Measurements from ENCODE around the gene NCAPD3. TPM values are rescaled to one million over a fixed set of nuclear protein-coding genes. Genes with fewer than 3 reads are reported as not detected.

The NCAPD3 gene
- total and polyA plus RNA-seq, 4 donors, result 14.1 to 35.4 (median 24.2) TPM

DNA sequence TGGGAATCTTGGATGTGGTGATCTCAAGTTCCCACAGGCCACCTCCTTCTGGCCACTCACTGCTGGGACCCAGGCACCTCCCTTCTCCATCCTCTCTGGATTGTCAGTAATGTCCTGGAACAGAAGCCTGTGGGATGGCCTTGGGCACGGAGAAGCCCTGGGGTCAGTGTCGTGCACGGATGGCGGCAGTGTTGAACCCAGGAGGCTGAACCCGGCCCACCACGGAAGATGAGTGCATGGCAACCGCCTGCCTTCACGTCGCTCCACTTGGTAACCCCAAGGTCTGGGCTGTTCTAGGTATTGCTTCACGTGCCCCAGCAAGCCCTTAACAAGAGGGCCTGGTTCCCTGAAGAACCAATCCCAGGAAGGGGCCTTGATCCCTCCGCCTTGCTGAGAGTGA is 22.3 kb upstream of the NCAPD3 start:
- Histone ChIP-seq H3K36me3 (ENCODE audit: control insufficient read depth in 4 of 4, insufficient read depth in 3 of 4, low read depth in 1 of 4, low read length in 3 of 4) (peaks cover 3 to 70% (median 47%) of the 10 kb centered on the region in 4 donors), H3K4me1 (ENCODE audit: control insufficient read depth in 4 of 4, insufficient read depth in 4 of 4, low read length in 3 of 4) (peaks cover 4 to 12% (median 11%) of the 10 kb centered on the region in 4 donors), H3K4me3 (ENCODE audit: low read depth in 1 of 3, low read length in 3 of 3) (no peak overlapping the region), H3K27ac (ENCODE audit: low read depth in 1 of 2, low read length in 2 of 2) (no peak overlapping the region), H3K9me3 (ENCODE audit: control insufficient read depth in 4 of 4, low read length in 3 of 4) (no peaks in the 10 kb centered on the region), H3K9ac (ENCODE audit: low read depth in 1 of 2, low read length in 2 of 2) (no peak overlapping the region), H3K27me3 (ENCODE audit: control insufficient read depth in 4 of 4, insufficient read depth in 4 of 4, low read length in 3 of 4) (no peaks in the 10 kb centered on the region)
- no peak for TF ChIP-seq GABPA (IDR thresholded peaks at IDR 0.05 in 1 of 2, conservative IDR thresholded peaks at IDR 0.05 in 1 of 2)
- no peak for TF ChIP-seq RAD21 (IDR thresholded peaks at IDR 0.05)
- TF ChIP-seq, protein P1, sequence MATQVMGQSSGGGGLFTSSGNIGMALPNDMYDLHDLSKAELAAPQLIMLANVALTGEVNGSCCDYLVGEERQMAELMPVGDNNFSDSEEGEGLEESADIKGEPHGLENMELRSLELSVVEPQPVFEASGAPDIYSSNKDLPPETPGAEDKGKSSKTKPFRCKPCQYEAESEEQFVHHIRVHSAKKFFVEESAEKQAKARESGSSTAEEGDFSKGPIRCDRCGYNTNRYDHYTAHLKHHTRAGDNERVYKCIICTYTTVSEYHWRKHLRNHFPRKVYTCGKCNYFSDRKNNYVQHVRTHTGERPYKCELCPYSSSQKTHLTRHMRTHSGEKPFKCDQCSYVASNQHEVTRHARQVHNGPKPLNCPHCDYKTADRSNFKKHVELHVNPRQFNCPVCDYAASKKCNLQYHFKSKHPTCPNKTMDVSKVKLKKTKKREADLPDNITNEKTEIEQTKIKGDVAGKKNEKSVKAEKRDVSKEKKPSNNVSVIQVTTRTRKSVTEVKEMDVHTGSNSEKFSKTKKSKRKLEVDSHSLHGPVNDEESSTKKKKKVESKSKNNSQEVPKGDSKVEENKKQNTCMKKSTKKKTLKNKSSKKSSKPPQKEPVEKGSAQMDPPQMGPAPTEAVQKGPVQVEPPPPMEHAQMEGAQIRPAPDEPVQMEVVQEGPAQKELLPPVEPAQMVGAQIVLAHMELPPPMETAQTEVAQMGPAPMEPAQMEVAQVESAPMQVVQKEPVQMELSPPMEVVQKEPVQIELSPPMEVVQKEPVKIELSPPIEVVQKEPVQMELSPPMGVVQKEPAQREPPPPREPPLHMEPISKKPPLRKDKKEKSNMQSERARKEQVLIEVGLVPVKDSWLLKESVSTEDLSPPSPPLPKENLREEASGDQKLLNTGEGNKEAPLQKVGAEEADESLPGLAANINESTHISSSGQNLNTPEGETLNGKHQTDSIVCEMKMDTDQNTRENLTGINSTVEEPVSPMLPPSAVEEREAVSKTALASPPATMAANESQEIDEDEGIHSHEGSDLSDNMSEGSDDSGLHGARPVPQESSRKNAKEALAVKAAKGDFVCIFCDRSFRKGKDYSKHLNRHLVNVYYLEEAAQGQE (IDR thresholded peaks at IDR 0.05), result no peak
- no peak for TF ChIP-seq FOXA2 (IDR thresholded peaks at IDR 0.05)
- TF ChIP-seq, protein P2, sequence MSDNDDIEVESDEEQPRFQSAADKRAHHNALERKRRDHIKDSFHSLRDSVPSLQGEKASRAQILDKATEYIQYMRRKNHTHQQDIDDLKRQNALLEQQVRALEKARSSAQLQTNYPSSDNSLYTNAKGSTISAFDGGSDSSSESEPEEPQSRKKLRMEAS (IDR thresholded peaks at IDR 0.05), result no peak
- TF ChIP-seq FOXA1 (IDR thresholded peaks at IDR 0.05), result no peak
- TF ChIP-seq HNF4A (conservative IDR thresholded peaks at IDR 0.05), result no peak
- no peak for TF ChIP-seq TAF1 (conservative IDR thresholded peaks at IDR 0.05)
- no peak for TF ChIP-seq JUND (IDR thresholded peaks at IDR 0.05)
- TF ChIP-seq YY1 (IDR thresholded peaks at IDR 0.05), result no peak
- TF ChIP-seq, protein P3, sequence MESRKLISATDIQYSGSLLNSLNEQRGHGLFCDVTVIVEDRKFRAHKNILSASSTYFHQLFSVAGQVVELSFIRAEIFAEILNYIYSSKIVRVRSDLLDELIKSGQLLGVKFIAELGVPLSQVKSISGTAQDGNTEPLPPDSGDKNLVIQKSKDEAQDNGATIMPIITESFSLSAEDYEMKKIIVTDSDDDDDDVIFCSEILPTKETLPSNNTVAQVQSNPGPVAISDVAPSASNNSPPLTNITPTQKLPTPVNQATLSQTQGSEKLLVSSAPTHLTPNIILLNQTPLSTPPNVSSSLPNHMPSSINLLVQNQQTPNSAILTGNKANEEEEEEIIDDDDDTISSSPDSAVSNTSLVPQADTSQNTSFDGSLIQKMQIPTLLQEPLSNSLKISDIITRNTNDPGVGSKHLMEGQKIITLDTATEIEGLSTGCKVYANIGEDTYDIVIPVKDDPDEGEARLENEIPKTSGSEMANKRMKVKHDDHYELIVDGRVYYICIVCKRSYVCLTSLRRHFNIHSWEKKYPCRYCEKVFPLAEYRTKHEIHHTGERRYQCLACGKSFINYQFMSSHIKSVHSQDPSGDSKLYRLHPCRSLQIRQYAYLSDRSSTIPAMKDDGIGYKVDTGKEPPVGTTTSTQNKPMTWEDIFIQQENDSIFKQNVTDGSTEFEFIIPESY (IDR thresholded peaks at IDR 0.05), result no peak
- no peak for TF ChIP-seq SP1 (IDR thresholded peaks at IDR 0.05)
- TF ChIP-seq, protein P4, sequence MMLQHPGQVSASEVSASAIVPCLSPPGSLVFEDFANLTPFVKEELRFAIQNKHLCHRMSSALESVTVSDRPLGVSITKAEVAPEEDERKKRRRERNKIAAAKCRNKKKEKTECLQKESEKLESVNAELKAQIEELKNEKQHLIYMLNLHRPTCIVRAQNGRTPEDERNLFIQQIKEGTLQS (IDR thresholded peaks at IDR 0.05), result no peak
- no peak for TF ChIP-seq HNF4G (IDR thresholded peaks at IDR 0.05)
- TF ChIP-seq, protein P5, sequence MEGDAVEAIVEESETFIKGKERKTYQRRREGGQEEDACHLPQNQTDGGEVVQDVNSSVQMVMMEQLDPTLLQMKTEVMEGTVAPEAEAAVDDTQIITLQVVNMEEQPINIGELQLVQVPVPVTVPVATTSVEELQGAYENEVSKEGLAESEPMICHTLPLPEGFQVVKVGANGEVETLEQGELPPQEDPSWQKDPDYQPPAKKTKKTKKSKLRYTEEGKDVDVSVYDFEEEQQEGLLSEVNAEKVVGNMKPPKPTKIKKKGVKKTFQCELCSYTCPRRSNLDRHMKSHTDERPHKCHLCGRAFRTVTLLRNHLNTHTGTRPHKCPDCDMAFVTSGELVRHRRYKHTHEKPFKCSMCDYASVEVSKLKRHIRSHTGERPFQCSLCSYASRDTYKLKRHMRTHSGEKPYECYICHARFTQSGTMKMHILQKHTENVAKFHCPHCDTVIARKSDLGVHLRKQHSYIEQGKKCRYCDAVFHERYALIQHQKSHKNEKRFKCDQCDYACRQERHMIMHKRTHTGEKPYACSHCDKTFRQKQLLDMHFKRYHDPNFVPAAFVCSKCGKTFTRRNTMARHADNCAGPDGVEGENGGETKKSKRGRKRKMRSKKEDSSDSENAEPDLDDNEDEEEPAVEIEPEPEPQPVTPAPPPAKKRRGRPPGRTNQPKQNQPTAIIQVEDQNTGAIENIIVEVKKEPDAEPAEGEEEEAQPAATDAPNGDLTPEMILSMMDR (IDR thresholded peaks at IDR 0.05; ENCODE audit: low read depth, low read length, missing input control), result no peak
- WGBS, result 94% methylated on average over 11 of the region's 11 CpGs
- DNase-seq (ENCODE audit: low spot score), result no peak

DNA sequence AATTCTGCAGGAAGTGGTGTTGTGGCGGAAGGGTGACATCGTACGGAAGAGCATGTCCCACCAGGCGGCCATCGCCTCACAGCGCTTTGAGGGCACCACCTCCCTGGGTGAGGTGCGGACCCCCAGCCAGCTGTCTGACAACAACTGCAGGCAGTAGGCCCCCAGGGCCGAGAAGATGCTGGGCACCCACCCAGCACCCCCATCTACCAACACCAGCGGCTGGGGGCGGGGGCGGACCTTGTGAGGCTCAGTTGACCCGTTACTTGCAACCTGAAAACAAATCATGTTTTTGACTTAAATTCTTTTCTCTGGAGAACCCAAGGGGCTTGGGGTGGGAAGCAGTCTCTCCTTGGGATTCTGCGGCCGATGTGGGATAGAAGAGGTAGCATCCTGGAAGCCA is 21.7 kb upstream of the NCAPD3 start:
- H3K4me1 ChIP-seq (ENCODE audit: control insufficient read depth in 4 of 4, insufficient read depth in 4 of 4, low read length in 3 of 4), result peaks cover 4 to 8% (median 7%) of the 10 kb centered on the region in 4 donors
- 96% methylated on average over 14 of the region's 14 CpGs for WGBS
- H3K27me3 ChIP-seq (ENCODE audit: control insufficient read depth in 4 of 4, insufficient read depth in 4 of 4, low read length in 3 of 4), result no peaks in the 10 kb centered on the region
- H3K36me3 ChIP-seq (ENCODE audit: control insufficient read depth in 4 of 4, insufficient read depth in 3 of 4, low read depth in 1 of 4, low read length in 3 of 4), result peaks cover 3 to 72% (median 47%) of the 10 kb centered on the region in 4 donors
- H3K9me3 ChIP-seq (ENCODE audit: control insufficient read depth in 4 of 4, low read length in 3 of 4), result no peaks in the 10 kb centered on the region
- H3K4me3 ChIP-seq (ENCODE audit: low read depth in 1 of 3, low read length in 3 of 3), result no peak overlapping the region
- H3K27ac ChIP-seq (ENCODE audit: low read depth in 1 of 2, low read length in 2 of 2), result no peak overlapping the region
- TF ChIP-seq TAF1 (conservative IDR thresholded peaks at IDR 0.05) (no peak), JUND (IDR thresholded peaks at IDR 0.05) (no peak), RAD21 (IDR thresholded peaks at IDR 0.05) (no peak), NR2F2 (IDR thresholded peaks at IDR 0.05) (no peak), GABPA (IDR thresholded peaks at IDR 0.05 in 1 of 2, conservative IDR thresholded peaks at IDR 0.05 in 1 of 2) (no peak)
- TF ChIP-seq, protein P5 (IDR thresholded peaks at IDR 0.05; ENCODE audit: low read depth, low read length, missing input control), result no peak
- no peak overlapping the region for H3K9ac ChIP-seq (ENCODE audit: low read depth in 1 of 2, low read length in 2 of 2)
- no peak for DNase-seq (ENCODE audit: low spot score)

Data from liver (tissue), 9 donors.